ENCODE results near the gene LIN52. TPM values are rescaled to one million over a fixed set of nuclear protein-coding genes. Genes with fewer than 3 reads are reported as not detected.

The LIN52 gene
- total RNA-seq, 1 experiment from 2014 or later, result 11.0 TPM

DNA sequence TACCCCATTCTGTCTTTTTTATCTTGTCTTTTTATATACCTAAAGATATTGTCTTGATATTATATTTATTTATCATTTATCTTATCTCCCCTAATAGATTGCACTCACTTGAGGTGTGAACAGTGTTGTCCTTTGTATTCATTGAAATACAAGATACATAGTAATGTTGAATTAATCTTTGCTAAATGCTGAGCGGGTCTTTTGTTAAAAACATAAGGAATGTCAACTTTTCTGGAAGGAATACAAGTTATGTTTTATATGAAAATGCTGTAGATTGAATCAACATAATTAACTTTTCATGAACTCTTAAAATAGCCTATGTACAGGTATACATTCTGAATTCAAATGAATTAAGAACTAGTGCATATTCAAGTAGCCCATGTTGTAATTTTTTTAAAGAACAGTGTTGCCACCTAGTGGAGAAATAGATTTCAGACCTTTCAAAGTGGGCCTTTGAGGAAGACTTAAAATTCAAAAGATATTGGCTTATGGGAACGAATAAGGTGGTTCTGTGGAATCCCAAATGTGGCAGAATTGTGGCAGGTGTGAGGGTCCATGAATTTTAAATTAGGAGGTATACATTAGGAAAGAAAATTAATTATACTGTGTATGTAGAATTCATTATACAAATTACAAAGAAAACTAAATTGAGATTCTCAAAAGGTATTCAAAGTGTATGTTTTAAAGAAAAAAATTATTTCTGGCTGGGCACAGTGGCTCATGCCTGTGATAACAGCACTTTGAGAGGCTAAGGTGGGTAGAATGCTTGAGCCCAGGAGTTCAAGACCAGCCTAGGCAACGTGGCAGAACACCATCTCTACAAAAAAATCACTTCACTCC, 46.5 kb upstream of the LIN52 start:
- Histone ChIP-seq H3K27me3 (ENCODE audit: insufficient read depth, low read length) (no peaks in the 10 kb centered on the region), H2AK5ac (ENCODE audit: insufficient read length, low read length) (no peak overlapping the region), H3K23ac (ENCODE audit: insufficient read length, low read depth, low read length) (no peak overlapping the region), H2BK5ac (ENCODE audit: insufficient read length, low read length) (no peak overlapping the region), H4K5ac (ENCODE audit: insufficient read length, low read depth, low read length) (no peak overlapping the region), H3K23me2 (ENCODE audit: insufficient read length, low read depth, low read length, poor library complexity, severe bottlenecking) (no peaks in the 10 kb centered on the region), H2BK20ac (ENCODE audit: low read depth, low read length, poor library complexity, severe bottlenecking) (no peak overlapping the region), H3K79me2 (ENCODE audit: insufficient read depth, low read length) (no peaks in the 10 kb centered on the region), H4K91ac (ENCODE audit: insufficient read length, low read depth, low read length) (no peak overlapping the region), H3K4ac (ENCODE audit: low read depth, low read length) (no peak overlapping the region), H3K56ac (ENCODE audit: insufficient read length, low read depth, low read length) (no peak overlapping the region), H3K4me2 (ENCODE audit: insufficient read depth, insufficient read length, low read length) (no peak overlapping the region), H3K9me3 (ENCODE audit: control insufficient read depth, low read depth, low read length) (no peaks in the 10 kb centered on the region), H3T11ph (ENCODE audit: low read length) (no peak overlapping the region), H2BK15ac (ENCODE audit: low read depth, low read length) (no peak overlapping the region), H4K20me1 (ENCODE audit: control insufficient read depth, insufficient read depth, insufficient read length) (no peaks in the 10 kb centered on the region), H2BK120ac (ENCODE audit: low read depth, low read length, poor library complexity, severe bottlenecking) (no peak overlapping the region), H4K8ac (replicated peaks; ENCODE audit: insufficient read length, low read depth, low read length) (no peak overlapping the region), H3K27ac (ENCODE audit: insufficient read length, low read depth, low read length) (no peak overlapping the region), H3K18ac (ENCODE audit: insufficient read length, low read depth, low read length) (no peak overlapping the region), H3K9ac (ENCODE audit: extremely low read depth, insufficient read length, low read length) (no peak overlapping the region), H3K14ac (ENCODE audit: insufficient read depth, low read length) (no peak overlapping the region), H2AFZ (ENCODE audit: low read length) (no peak overlapping the region), H3K79me1 (ENCODE audit: insufficient read depth, low read depth, low read length, poor library complexity, severe bottlenecking) (no peaks in the 10 kb centered on the region), H3K4me1 (ENCODE audit: insufficient read depth, low read length) (no peaks in the 10 kb centered on the region), H2BK12ac (ENCODE audit: insufficient read length, low read depth, low read length) (no peak overlapping the region)
- Mint-ChIP-seq H3K27ac (no peak overlapping the region), H3K27me3 (ENCODE audit: low read depth) (no peaks in the 10 kb centered on the region), H3K9me3 (no peaks in the 10 kb centered on the region), H3K36me3 (ENCODE audit: insufficient read depth in 1 of 3, low read depth in 3 of 3) (no peaks in the 10 kb centered on the region), H3K4me1 (no peaks in the 10 kb centered on the region), H3K4me3 (no peak overlapping the region)
- no peak for DNase-seq
- WGBS (ENCODE audit: extremely low coverage, insufficient read length, low lambda C conversion rate), result no CpG with 5 or more reads among the region's 3 CpGs
- TF ChIP-seq, protein P1, sequence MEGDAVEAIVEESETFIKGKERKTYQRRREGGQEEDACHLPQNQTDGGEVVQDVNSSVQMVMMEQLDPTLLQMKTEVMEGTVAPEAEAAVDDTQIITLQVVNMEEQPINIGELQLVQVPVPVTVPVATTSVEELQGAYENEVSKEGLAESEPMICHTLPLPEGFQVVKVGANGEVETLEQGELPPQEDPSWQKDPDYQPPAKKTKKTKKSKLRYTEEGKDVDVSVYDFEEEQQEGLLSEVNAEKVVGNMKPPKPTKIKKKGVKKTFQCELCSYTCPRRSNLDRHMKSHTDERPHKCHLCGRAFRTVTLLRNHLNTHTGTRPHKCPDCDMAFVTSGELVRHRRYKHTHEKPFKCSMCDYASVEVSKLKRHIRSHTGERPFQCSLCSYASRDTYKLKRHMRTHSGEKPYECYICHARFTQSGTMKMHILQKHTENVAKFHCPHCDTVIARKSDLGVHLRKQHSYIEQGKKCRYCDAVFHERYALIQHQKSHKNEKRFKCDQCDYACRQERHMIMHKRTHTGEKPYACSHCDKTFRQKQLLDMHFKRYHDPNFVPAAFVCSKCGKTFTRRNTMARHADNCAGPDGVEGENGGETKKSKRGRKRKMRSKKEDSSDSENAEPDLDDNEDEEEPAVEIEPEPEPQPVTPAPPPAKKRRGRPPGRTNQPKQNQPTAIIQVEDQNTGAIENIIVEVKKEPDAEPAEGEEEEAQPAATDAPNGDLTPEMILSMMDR (conservative IDR thresholded peaks at IDR 0.05), result peak; percentile 81

Data from H9 (cell line).